Measurements from ENCODE around the gene SIM2. TPM values are rescaled to one million over a fixed set of nuclear protein-coding genes. Genes with fewer than 3 reads are reported as not detected.

SIM2 gene
- total and polyA plus RNA-seq, 2 of the 13 experiments (the other 11 are each of a cell fraction or from before 2014, with no cell fraction given), result 0.36 to 0.53 TPM

GRCh38 chr21:36661511-36662309 lies 37.2 kb upstream of the SIM2 start (continued):
- TF ChIP-seq HNF1A (IDR thresholded peaks at IDR 0.05; ENCODE audit: low read depth) (no peak), HNF1A (CRISPR knock-in tag; IDR thresholded peaks at IDR 0.05; ENCODE audit: borderline replicate concordance) (no peak; the same call in 1 of the 2 replicates), RAD51 (IDR thresholded peaks at IDR 0.05; ENCODE audit: borderline replicate concordance) (no peak), NCOA2 (CRISPR knock-in tag; IDR thresholded peaks at IDR 0.05) (peak; percentile 80), ZNF484 (CRISPR knock-in tag; IDR thresholded peaks at IDR 0.05; ENCODE audit: borderline replicate concordance, low read depth) (no peak), SP2 (CRISPR knock-in tag; IDR thresholded peaks at IDR 0.05) (no peak), ZC3H4 (CRISPR knock-in tag; IDR thresholded peaks at IDR 0.05; ENCODE audit: borderline replicate concordance) (no peak), DDIT3 (CRISPR knock-in tag; IDR thresholded peaks at IDR 0.05) (no peak), ZNF800 (CRISPR knock-in tag; IDR thresholded peaks at IDR 0.05) (no peak), IRF9 (CRISPR knock-in tag; IDR thresholded peaks at IDR 0.05; ENCODE audit: borderline replicate concordance) (no peak), ZNF547 (CRISPR knock-in tag; IDR thresholded peaks at IDR 0.05) (no peak), ZSCAN21 (CRISPR knock-in tag; IDR thresholded peaks at IDR 0.05; ENCODE audit: borderline replicate concordance) (no peak), DNMT1 (CRISPR knock-in tag; IDR thresholded peaks at IDR 0.05) (no peak), ERF (CRISPR knock-in tag; IDR thresholded peaks at IDR 0.05) (no peak), ZNF256 (CRISPR knock-in tag; conservative IDR thresholded peaks at IDR 0.05) (no peak), SRSF1 (optimal IDR thresholded peaks at IDR 0.05; ENCODE audit: low read depth, low read length) (no peak), ZNF609 (CRISPR knock-in tag; IDR thresholded peaks at IDR 0.05; ENCODE audit: borderline replicate concordance) (peak; percentile 76)

Data from HepG2 (cell line).